Measurements from ENCODE around the gene MYOG. TPM values are rescaled to one million over a fixed set of nuclear protein-coding genes. Genes with fewer than 3 reads are reported as not detected.

MYOG gene
- total RNA-seq, 2 donors from 2014 or later, result not detected

DNA sequence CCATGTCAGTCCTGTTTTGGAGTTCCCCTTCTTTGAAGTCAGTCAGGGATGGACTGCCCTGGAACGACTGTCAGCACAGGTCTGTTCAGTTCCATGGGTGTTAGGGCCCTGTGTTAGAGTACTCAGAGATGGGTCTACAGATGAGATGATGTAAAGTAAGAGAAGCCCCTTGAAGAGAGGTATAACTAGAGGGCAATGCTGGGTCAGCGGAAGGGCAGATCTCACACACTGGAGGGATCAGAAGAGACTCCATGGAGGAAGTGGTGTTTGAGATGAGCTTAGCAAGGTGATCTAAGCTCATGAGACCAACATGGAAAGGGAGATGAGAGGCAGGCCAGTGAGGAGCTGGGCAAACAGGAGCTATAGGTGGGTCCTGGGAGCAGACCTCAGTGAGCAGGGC, 51.9 kb downstream of the MYOG start:
- peak; percentile 25 for DNase-seq
- Histone ChIP-seq H3K27me3 (ENCODE audit: control insufficient read depth, insufficient read depth, low read length, poor library complexity, severe bottlenecking) (no peaks in the 10 kb centered on the region), H3K9me3 (ENCODE audit: control insufficient read depth, low read length) (no peaks in the 10 kb centered on the region), H3K27ac (ENCODE audit: low read depth, low read length) (no peak overlapping the region), H3K4me3 (ENCODE audit: low read length) (no peak overlapping the region), H3K36me3 (ENCODE audit: control insufficient read depth, insufficient read depth, low read length) (no peaks in the 10 kb centered on the region), H3K9ac (ENCODE audit: extremely low read depth, low read length, poor library complexity, severe bottlenecking) (no peak overlapping the region), H3K4me1 (ENCODE audit: control insufficient read depth, insufficient read depth, low read length) (no peaks in the 10 kb centered on the region)
- Mint-ChIP-seq H3K27ac (no peak overlapping the region), H3K9me3 (no peaks in the 10 kb centered on the region), H3K4me1 (no peaks in the 10 kb centered on the region), H3K36me3 (ENCODE audit: low read depth) (no peaks in the 10 kb centered on the region), H3K4me3 (no peak overlapping the region), H3K27me3 (ENCODE audit: insufficient read depth) (peaks cover 15% of the 10 kb centered on the region)
- WGBS, 2 experiments (ENCODE audit: insufficient coverage in 1 of 2, insufficient read length in 1 of 2), result 86 to 91% methylated on average over 2 of the region's 2 CpGs
- TF ChIP-seq, protein P1, sequence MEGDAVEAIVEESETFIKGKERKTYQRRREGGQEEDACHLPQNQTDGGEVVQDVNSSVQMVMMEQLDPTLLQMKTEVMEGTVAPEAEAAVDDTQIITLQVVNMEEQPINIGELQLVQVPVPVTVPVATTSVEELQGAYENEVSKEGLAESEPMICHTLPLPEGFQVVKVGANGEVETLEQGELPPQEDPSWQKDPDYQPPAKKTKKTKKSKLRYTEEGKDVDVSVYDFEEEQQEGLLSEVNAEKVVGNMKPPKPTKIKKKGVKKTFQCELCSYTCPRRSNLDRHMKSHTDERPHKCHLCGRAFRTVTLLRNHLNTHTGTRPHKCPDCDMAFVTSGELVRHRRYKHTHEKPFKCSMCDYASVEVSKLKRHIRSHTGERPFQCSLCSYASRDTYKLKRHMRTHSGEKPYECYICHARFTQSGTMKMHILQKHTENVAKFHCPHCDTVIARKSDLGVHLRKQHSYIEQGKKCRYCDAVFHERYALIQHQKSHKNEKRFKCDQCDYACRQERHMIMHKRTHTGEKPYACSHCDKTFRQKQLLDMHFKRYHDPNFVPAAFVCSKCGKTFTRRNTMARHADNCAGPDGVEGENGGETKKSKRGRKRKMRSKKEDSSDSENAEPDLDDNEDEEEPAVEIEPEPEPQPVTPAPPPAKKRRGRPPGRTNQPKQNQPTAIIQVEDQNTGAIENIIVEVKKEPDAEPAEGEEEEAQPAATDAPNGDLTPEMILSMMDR (conservative IDR thresholded peaks at IDR 0.05), result no peak

DNA sequence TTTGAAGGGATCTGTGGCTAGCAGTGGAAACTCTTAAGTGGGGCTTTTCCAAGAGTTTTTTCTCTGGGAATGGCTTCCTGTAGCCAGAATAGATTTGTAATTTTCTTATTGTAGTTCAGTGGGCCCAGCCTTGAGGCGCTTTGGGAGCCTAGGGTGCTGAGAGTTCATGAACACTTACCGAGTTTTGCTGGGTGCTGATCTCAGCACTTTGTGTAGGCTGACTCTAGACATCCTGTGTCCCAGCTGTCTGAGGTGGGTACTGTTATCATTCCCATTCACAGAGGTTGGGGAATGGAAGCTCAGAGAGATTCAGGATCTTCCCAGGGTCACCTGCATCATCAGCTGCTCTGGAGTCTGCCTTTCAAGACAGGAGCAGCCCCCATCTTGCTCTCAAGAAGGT, 52.5 kb downstream of the MYOG start:
- Mint-ChIP-seq H3K36me3 (ENCODE audit: low read depth) (no peaks in the 10 kb centered on the region), H3K9me3 (no peaks in the 10 kb centered on the region), H3K27ac (no peak overlapping the region), H3K4me3 (no peak overlapping the region), H3K27me3 (ENCODE audit: insufficient read depth) (peaks cover 21% of the 10 kb centered on the region), H3K4me1 (peaks cover 3% of the 10 kb centered on the region)
- Histone ChIP-seq H3K9me3 (ENCODE audit: control insufficient read depth, low read length) (no peaks in the 10 kb centered on the region), H3K27ac (ENCODE audit: low read depth, low read length) (no peak overlapping the region), H3K36me3 (ENCODE audit: control insufficient read depth, insufficient read depth, low read length) (no peaks in the 10 kb centered on the region), H3K27me3 (ENCODE audit: control insufficient read depth, insufficient read depth, low read length, poor library complexity, severe bottlenecking) (peaks cover 3% of the 10 kb centered on the region), H3K4me1 (ENCODE audit: control insufficient read depth, insufficient read depth, low read length) (no peaks in the 10 kb centered on the region), H3K9ac (ENCODE audit: extremely low read depth, low read length, poor library complexity, severe bottlenecking) (no peak overlapping the region), H3K4me3 (ENCODE audit: low read length) (no peak overlapping the region)
- 80 to 95% methylated on average over 1 to 2 of the region's 2 CpGs for WGBS, 2 experiments (ENCODE audit: insufficient coverage in 1 of 2, insufficient read length in 1 of 2)
- peak; percentile 13 for DNase-seq
- TF ChIP-seq, protein P1 (conservative IDR thresholded peaks at IDR 0.05), result no peak

Other genes starting within 250 kb of the MYOG start
- 1 to 10 TPM; 7.8 to 8.2 TPM for gene RABIF, start 196.9 kb downstream of the MYOG start, total RNA-seq
- gene KLHL12, start 158.8 kb downstream of the MYOG start, total RNA-seq, result 10 to 100 TPM; 34.4 to 39.4 TPM
- 10 to 100 TPM; 68.1 to 79.7 TPM for gene ADIPOR1, start 127.7 kb downstream of the MYOG start, total RNA-seq
- gene CYB5R1, start 118.8 kb downstream of the MYOG start, total RNA-seq, result 10 to 100 TPM; 15.7 to 18.0 TPM
- gene TMEM183A, start 78.6 kb downstream of the MYOG start, total RNA-seq, result 10 to 100 TPM; 88.9 to 89.7 TPM
- 10 to 100 TPM in 1 of 2 donors, 1 to 10 TPM in 1; 8.4 to 12.1 TPM for gene PPFIA4, start 59.5 kb downstream of the MYOG start, total RNA-seq
- gene ADORA1, start 41.7 kb upstream of the MYOG start, total RNA-seq, result 1 to 10 TPM; 2.0 to 2.1 TPM
- not detected for gene MYBPH, start 89.8 kb upstream of the MYOG start, total RNA-seq
- 1 to 10 TPM in 1 of 2 donors, under 1 TPM in 1; 0.18 to 1.1 TPM for gene CHI3L1, start 100.7 kb upstream of the MYOG start, total RNA-seq
- gene CHIT1, start 143.7 kb upstream of the MYOG start, total RNA-seq, result under 1 TPM in 1 of 2 donors, not detected in 1; 0.07 TPM
- 10 to 100 TPM; 49.8 to 54.6 TPM for gene BTG2, start 219.5 kb upstream of the MYOG start, total RNA-seq

Measured in endodermal cell (in vitro differentiated cells).